GM19467 (cell line): ENCODE results near the gene RNF144A.

Experiments used
- ATAC-seq: cut with Tn5 transposase; IDR thresholded peaks from one replicate; pipeline ENCODE4 v1.9.1; 2021; ENCODE audit warnings: mild to moderate bottlenecking, moderate library complexity; ENCODE audit not compliant: unreplicated experiment

The RNF144A gene

DNA sequence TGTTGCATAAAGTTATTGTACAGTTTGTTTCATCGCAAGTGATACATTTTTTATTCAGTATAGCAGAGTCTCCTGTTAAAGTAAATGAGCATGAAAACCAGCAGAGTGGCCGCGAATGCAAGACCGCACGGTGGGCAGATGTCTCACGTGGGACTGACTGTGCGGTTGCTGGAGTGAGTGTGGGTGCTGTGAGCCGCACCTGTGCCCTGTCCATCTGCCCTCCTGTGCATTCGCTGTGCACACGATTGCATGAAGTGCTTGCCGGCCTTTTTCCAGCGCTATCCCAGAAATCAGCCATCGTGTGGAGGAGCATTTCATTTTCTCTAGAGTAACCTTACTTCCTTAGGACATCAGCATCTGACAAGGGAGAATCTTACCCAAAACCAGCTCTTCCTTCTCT is 118.7 kb downstream of the RNF144A start:
- no peak for ATAC-seq

DNA sequence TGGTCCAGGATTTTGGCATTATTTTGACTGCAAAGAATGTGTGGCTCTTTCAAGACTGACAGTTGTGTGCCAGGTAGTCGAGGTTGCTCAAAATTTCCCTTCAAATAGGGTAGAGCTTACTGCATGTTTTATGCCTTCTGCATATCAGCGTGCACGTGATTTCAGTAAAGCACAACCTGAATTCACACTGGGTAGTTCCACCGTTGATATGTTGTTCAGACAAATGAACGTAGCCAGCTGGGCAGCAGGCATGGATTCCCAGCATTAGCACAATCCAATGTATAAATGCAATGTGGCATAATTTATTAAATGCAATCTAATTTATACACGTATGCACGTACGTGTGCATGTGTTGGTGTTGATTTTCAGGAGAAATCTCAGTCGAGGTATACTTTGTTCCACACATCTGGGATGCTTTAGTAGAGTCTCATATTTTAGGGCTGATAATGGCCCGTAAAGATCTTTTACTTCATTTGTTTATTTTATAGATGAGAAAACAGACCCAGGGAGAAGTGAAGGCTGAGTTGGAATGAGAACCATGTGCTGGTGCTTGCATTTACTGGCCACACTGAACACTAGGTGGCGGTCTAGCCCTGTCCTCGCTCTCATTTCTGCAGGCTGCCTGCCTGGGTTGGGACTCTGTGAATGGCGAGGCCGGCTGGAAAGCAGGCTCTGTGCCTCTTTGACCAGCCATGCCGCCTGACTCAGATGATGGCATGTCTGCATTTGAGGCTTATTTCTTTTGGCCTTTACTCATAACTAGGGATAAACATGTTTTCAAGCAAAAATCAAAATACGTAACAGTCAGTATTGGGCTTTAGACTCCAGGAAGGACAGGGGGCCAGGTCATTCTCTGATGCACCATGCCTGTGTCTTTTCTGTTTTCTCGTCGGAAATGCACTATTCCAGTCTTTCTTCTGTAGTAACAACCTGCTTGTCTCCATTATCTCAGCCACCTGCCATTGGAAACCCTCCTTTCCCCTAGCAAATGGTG is 120.4 kb downstream of the RNF144A start:
- peak; percentile 76 for ATAC-seq

DNA sequence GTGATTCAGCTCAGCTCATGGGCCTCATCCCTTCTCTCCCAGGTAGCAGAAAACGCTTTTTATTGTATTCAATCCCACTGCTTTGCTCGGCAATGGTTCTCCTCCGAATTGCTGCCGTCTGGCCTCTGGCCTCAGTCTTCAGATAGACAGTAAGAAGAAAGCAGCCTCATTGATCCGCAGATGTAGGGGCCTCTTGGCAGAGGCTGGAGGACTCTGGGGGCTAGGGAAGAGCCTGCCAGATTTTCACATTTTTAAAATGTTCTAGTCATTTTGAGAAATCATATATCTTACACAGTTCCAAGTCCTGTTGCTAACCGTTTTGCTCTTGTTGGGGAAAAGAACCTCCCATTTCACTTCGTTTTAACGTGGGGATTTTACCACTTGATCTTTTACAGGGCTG is 123.3 kb downstream of the RNF144A start:
- no peak for ATAC-seq

DNA sequence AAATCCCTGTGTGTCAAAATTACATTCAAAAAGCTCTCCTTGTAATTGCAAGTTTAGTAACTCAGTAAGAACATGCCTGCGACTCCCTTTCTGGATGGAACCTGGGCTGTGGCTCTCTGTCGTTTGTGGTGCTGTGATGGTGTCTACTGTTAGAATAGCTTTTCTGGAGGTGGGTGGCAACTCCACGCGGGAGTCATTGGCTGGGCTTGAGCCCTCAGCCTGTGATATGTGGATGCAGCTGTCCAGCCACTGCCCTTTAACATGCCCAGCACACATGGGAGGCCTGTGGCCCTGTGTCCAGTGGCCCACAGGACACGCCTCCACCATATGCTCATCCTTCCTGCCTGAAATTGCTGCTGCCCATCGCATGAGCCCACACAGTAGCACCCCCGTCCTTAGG is 124.2 kb downstream of the RNF144A start:
- ATAC-seq, result no peak

DNA sequence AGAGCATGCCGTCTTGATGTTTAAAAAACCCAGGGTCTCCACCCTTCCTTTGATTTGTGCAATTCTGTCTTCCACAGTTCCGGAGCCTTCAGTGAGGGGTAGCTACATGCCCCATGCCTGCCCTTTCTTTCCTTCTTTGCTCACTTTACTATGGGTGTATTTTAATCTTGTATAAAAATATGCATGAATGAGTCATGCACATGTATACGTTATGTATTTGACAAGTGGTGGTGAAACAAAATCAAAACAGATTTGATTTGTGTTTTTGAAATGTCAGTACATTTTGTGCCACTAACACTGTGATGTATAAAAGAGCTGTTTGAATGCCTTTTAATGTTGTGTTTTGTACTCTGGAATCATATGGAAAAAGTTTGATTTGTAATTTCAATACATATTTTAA is 126.5 kb downstream of the RNF144A start:
- no peak for ATAC-seq

DNA sequence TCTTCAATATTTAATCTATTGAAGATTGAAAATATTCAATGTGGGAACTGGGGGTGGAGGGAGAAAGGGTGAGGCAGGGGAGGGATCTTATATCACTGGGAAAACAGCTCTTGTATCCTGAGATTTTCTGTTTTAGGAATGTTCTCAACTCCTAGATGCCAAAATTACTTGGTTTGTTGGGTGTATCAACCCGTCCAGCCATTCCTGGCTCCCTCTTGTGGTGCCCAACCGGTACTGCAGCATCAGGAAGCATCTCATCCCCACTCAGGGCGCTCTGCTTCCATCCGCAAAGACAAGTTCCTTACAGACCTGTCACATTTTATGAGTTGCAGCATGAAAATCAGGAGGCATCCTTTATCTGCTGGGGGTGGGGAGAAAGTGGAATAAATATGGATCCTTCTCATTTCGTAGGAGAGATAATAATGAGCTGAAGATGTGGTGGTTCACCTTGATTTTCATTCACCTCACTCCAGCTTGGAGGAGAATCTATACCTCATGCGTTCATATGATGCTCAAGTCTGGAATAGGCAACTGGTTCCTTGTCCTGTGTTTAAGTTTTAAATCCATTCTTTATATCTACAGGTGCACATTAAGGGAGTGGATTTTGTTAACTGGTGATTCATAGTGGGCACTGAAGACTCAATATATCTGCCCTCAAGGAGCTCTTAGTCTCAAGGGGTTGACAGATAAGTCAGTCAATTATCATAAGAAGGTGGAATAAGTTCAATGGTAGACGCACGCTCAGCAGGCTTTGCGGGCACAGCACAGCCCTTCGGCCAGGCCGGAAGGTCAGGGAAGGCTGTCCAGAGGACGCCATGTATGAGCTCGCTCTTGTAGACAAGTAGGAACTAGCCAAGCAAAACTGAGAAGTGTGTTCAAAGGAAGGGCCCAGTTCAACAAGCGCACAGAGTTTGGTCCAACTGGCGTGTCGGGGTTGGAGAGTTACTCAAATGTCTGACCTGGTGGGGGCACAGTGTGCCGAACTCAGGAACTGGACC is 127.3 kb downstream of the RNF144A start:
- peak; percentile 56 for ATAC-seq

DNA sequence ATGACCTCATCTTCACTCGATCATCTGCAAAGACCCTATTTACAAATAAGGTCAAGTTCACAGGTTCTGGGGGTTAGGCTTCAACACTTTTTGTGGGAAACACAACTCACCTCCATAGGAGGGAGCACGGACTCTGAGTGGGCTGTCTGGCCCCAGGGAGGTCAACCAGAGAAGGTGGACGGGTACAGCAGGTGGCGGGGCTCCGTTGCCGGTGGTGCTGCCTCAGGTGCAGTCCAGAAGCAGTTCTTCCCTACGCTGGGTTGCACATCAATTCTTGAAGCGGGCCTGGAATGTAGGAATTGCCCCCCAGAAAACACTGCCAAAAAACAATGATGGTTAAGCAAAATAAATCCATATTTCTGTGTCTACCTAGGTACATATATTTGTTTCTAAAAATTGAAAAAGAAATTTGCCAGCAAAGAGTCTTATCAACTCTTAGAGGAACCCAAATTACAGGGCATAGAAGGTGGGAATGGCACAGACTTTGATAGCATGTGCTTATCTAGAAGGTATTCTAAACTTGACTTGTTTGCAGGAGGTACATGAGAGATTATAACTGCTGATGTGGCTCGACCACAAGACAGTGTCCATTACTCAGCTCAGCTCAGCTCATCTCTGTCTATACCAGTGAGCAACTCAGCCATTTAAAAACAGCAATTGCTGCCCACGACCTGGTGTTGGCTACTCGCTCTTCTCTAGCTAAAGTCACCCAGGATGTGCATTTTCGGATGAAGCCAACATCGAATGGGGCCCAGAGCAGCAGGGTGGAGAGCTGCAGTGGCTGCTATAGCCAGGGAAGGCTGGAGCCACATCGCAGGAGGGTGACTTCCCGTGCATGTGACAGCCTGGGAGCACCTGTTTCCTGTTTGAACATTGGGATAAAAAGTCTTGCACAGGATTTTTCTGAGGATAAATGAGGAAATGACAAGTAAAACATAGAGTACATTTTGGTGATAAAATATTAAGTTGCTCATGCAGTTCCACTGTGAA is 128.7 kb downstream of the RNF144A start:
- ATAC-seq, result no peak

DNA sequence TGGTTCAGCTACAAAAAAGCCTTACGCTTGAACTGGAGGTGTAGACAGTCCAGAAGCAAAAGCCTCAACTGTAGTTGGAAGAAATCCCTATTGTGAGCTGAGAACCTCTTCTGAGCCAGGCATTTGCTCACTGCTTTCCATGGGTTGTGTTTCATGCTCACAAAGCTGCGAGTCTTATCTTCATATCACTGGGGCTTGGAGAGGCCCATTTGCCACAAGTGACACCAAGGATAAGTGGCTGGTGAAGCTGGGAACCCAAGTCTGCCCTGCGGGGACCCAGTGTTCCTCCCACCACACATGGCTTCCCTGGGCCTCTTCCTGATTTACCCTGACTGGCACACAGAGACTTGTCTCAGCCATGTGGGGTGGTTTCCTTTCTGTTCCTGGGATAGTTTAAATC is 130.4 kb downstream of the RNF144A start:
- no peak for ATAC-seq

DNA sequence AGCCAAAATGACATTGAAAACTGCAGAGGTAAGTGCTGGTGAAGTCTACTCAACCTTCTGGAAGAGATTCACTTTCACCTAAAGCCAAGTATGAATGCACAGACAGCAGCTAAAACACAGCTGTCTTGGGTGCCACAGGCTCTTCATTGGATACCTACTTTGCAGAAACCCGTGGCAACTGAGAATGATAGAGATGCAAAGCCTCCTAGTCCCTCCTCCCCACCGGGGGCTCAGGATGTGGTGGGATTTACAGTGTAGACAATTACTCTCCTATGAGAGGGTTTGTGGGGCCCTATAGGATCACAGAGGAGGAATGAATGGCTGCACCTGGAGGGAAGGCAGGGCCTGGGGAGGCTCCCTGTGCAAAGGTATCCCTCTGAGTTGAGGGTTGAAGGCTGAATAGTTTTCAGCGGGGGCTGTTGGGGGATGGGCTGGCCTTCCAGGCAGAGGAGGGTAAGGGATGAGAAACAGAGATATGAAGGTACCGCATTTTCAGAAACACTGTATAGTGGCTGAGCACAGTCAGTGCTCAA is 131.6 kb downstream of the RNF144A start:
- ATAC-seq, result no peak

DNA sequence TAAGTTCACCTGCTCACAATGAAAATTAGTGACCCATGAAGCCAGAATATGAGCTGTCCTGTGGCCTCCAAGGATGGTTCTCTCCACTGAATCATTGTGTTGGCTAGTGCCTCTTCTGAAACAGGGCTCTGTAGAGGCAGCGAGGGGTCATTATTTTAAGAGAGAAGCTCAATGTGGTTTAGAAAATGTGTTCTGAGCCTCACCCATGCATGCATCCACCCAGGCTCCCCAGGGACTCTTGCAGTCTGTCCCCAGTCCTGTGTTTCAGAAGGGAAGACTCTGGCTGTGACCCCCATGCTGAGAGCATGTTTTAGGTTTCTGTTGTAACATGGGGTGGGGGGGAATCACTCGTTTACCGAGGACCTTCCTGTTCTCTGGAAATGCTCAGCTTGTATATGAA is 135.2 kb downstream of the RNF144A start:
- peak; percentile 76 for ATAC-seq

DNA sequence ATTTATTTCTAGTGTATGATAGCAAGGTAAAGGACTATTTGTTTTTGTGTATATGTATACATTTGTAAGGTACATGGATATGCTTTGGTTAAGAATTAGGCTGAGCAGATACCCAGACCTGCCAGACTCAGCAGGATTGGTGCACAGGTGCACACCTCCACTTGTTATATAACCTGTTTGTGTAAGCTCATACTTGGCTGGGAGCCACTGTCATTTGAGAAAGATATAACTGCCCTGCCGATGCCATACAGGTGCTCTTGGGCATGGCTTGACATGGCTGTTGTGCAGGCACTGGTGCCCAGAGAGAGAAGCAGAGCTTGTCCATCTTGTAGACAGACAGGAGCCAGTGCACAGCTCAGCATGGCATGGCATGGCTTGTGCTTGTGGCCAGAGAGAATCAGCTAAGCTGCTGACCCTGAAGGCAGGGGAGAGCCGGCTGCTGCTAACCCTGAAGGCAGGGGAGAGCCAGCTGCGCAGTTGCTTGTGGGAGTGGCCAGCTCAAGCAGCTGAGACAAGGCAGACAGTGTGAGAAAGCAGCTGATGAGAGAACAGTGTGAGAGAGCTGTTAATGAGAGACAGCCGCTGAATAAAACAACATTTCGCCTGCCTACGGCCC is 136.5 kb downstream of the RNF144A start:
- no peak for ATAC-seq

DNA sequence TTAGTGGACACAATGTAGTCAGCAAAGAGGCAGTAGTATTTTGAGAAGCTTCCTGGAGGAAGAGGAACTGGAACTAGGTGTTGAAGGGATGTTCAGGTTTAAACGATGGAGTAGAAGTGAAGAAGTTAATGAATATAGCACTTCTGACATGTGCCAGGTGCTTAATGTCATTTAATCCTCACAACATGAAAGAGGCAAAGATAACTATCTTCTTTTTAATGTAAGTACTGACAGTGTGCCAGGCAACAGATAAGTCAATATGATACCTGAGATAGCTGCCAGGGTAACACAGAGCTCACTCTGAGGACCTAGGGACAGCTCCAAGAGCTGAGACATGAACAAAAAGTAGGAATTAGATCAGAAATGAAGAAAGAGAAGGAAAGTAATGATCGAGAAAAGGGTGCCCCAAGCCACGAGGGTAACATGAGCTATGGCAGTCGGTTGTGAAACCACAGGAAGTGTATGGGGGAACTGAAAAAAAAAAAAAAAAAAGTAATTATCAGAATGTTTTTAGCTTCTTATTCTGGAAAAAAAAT is 140.7 kb downstream of the RNF144A start:
- peak; percentile 60 for ATAC-seq

DNA sequence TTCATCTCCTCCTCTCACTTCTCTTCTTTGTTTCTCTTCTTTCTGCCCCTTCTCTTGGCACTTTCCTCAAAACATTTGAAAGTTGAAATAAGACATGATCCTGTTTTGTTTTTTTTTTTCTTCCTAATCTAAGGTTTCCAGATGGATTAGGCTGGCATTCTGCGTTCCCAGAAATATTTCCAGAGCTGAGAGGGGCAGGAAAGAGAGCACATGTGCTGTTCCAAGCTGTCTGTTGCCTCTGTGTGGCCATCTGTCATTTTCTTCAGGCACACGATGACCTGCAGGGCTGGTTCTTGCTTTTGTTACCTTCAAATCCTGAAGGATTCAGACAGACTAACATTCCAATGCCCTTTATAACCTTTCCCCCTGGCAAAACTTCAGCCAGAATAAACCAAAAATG is 142.9 kb downstream of the RNF144A start:
- ATAC-seq, result no peak

DNA sequence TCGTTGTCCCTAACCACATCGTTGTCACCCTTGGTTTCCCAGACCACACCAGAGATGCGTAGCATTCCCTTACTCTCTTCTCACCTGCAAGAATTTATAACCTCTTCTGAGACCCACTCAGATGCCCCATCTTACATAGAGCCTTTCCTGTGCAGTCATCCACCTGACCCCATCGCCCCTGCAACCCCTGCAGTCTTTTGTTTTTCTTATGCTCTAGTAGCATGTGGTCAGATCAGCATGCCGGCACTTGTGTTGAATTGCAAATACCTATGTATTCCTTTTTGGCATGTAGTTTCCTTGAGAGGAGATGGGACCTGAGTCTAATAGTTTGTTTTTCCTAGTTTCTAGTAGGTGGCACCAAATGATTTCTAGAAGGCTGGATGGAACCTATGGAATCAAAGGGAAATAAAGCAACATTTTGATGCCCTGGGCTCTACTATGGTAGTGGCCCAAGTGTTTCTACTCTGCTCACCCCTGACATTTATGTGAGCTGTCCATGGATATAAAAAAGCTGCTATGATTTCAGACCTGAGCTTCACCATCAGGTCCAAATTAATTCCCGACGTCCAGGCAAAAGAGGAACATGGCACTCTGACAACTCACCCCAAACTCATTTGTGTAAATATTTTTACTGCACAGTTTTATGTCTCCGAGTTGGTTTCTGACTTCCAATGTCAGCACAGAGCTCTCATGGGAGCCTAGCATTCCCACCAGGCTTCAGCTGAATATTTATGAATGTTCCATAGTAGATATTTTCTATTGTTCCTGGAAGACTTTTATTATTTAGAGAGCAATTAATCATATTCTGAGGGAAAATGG is 143.6 kb downstream of the RNF144A start:
- no peak for ATAC-seq

DNA sequence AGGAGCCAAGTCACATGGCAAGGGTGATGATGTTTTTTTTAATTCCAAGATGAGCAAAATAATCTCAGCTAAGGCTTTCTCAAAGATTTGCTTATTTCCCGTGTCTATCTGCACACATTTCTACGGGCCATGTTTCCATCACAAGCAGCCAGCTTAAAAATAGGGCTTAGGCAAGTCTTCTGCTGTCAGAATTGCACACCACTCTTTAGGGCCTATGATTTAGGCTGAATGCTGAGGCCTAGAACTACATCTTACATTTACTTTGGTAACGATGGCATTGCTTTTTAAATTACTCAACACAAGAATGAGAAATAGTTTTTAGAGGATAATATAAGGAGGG is 144.2 kb downstream of the RNF144A start:
- no peak for ATAC-seq

DNA sequence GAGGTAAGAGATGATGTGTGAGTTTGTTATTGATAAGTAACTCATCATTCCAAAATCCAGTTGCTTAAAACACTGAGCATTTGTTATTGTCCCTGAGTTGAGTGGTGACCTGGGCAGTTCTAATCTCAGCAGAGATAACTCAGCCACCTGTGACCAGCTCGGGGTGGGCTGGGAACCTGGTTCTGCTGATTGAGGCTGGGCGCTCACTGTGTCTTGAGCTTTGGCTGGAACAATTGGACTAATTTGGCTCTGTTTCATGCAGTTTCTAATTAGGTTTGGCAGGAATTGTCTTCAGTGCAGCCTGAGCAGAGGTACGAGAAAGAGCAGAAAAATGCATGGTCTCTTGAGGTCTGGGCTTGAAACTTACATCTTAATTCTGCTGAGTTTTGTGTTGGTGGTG is 144.7 kb downstream of the RNF144A start:
- no peak for ATAC-seq

DNA sequence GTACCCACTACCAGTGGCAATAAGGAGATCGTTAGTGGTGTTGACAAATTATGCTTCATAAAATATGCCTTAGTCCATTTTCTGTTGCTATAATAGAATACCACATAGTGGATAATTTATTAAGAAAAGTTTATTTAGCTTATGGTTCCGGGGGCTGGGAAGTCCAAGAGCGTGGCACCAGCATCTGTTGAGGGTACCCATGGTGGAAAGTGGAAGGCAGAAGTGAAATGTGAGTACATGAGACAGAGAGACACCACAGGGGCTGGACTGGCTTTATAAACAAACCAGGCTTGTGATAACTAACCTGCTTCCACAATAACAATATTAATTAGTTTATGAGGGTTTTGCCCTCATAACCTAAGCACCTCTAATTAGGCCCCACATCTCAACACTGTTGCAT is 146.6 kb downstream of the RNF144A start:
- no peak for ATAC-seq

DNA sequence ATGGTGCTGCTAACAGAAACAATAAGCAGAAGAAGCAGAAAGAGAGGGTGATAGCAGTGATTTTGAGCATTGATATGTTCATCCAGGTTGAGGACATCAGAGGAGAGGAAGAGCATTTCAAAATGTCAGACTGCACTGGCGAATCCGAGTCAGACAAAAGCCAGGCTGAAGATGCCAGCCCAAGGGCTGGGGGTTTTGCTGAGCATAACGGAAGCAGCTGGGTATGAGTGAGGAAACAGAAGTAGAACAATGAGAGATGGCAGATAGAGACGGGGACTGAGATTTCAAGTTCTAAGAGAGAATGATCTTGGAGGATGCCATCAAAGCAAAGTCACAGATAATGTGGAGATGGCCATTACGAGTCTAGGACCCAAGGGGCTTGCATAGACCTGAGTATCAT is 151.2 kb downstream of the RNF144A start:
- no peak for ATAC-seq

DNA sequence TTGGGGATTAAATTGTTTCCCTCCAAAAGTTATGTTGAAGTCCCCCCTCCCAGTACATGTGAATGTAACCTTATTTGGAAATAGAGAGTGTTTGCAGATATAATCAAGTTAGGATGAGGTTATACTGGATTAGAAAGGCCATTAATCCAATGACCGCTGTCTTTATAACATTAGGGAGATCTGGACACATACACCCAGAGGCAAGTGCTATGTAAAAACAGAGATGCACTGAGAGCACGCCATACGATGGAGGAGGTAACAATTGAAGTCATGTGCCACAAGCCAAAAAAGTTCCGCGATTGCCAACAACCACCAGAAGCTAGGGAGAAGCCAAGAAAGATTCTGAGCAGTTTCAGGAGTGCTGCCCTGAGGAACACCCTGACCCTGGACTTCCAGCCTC is 153.3 kb downstream of the RNF144A start:
- no peak for ATAC-seq
